Left lung (tissue), 10 donors: ENCODE results near the gene NDUFB7. TPM values are rescaled to one million over a fixed set of nuclear protein-coding genes. Genes with fewer than 3 reads are reported as not detected.

ENCODE experiments used
- ATAC-seq: fragments of 200-7000 bp; cut with Tn5 transposase; one replicate; pipeline ENCODE4 v1.9.1; 2020; ENCODE audit warnings: moderate library complexity
- DNase-seq, 4 donors: peaks; one replicate each; pipeline ENCODE4 v3.0.0-alpha.2; 2013 to 2020
- H3K27ac ChIP-seq, 2 donors: fragments of 200-600 bp; sonication (generic) in 1 of 2; one replicate each; pipeline versions ENCODE4 v1.5.0 to v1.8.0; 2020 to 2021
- H3K27me3 ChIP-seq, 2 donors: fragments of 200-600 bp; sonication (generic) in 1 of 2; one replicate each; pipeline versions ENCODE4 v1.5.0 to v1.8.0; 2020 to 2021
- H3K36me3 ChIP-seq, 2 donors: fragments of 200-600 bp; sonication (generic) in 1 of 2; one replicate each; pipeline versions ENCODE4 v1.5.0 to v1.8.0; 2020 to 2021
- H3K4me1 ChIP-seq, 2 donors: fragments of 200-600 bp; one replicate each; pipeline ENCODE4 v1.8.0; 2021
- H3K4me3 ChIP-seq, 2 donors: fragments of 200-600 bp; sonication (generic) in 1 of 2; one replicate each; pipeline versions ENCODE4 v1.5.0 to v1.8.0; 2020 to 2021; ENCODE audit warnings: mild to moderate bottlenecking in 1 of 2
- H3K9me3 ChIP-seq, 2 donors: fragments of 200-600 bp; sonication (generic) in 1 of 2; one replicate each; pipeline versions ENCODE4 v1.5.0 to v1.8.0; 2020 to 2021
- CTCF ChIP-seq, 2 donors: fragments of 200-600 bp; sonication (generic) in 1 of 2; IDR thresholded peaks; one replicate each; pipeline versions ENCODE4 v1.5.0 to v1.8.0; 2021; ENCODE audit warnings: antibody characterized with exemption in 2 of 2
- intact Hi-C, 2 donors: fragments of 100-400 bp; cut with DNase I; formaldehyde crosslinking; loops; one replicate each; pipeline versions ENCODE4 v1.11.2 to v1.14.2; 2022
- microRNA-seq, 2 donors: library from miRNA; unstranded; fragments of <30 nt; microRNA quantifications; one replicate each; pipeline ENCODE4, GENCODE V29; 2019
- polyA plus RNA-seq, 6 donors: library from polyadenylated mRNA; unstranded; fragments of 120-200 nt; gene quantifications; one replicate each; pipeline ENCODE4 v1.2.1, GENCODE V29; 2013; ENCODE audit not compliant: insufficient read length in 6 of 6
- total RNA-seq, 2 donors: library from RNA; stranded (reverse); fragmentation: NEBNext Ultra II Directional; extraction: Animal tissue kit (Norgen Biotek cat#: 25700); gene quantifications; one replicate each; pipeline ENCODE4 v1.2.1, GENCODE V29; 2021
- donor health status: DM: no; HTN: yes; CAD: no.
- donor health status: DM: no; HTN: no; CAD: no.

The NDUFB7 gene
- total and polyA plus RNA-seq, 8 donors: 60.1 to 125 (median 87.5) TPM

- H3K36me3 ChIP-seq: peaks cover 5 to 36% of the 10 kb centered on the region in 2 donors
- H3K27me3 ChIP-seq: no peaks in the 10 kb centered on the region
- peak overlapping the region; percentile 83 to 97 for H3K4me3 ChIP-seq
- no peak for TF ChIP-seq CTCF (IDR thresholded peaks at IDR 0.05)
- no peaks in the 10 kb centered on the region for H3K9me3 ChIP-seq
- peak overlapping the region; percentile 99 to 100 for H3K27ac ChIP-seq
- peaks cover 11 to 59% of the 10 kb centered on the region in 2 donors for H3K4me1 ChIP-seq
- ATAC-seq (no peak), DNase-seq (no peak)
- intact Hi-C loops: no loop called here
These were observed 55.0 kb downstream of the NDUFB7 start for GRCh38 chr19:14516746-14517438.

Small RNA genes lying within 50 kb of the gene (microRNA-seq; reads per million reads assigned to microRNA genes)
- 0.50 to 0.55 reads per million in 2 donors for gene MIR639

Other genes starting within 250 kb of the NDUFB7 start
- 100 to 1,000 TPM; 173 to 237 TPM for gene ADGRE5, start 190.6 kb downstream of the NDUFB7 start, total RNA-seq
- 10 to 100 TPM; 20.8 to 36.8 (median 27.3) TPM for gene ADGRE5, start 190.6 kb downstream of the NDUFB7 start, polyA plus RNA-seq
- gene DDX39A, start 152.7 kb downstream of the NDUFB7 start, total RNA-seq: 10 to 100 TPM; 42.5 to 90.1 TPM
- gene DDX39A, start 152.7 kb downstream of the NDUFB7 start, polyA plus RNA-seq: 10 to 100 TPM; 45.7 to 57.5 (median 49.9) TPM
- gene PKN1, start 138.8 kb downstream of the NDUFB7 start, total RNA-seq: 100 to 1,000 TPM; 125 to 190 TPM
- 100 to 1,000 TPM in 2 of 6 donors, 10 to 100 TPM in 4; 91.9 to 106 (median 96.2) TPM for gene PKN1, start 138.8 kb downstream of the NDUFB7 start, polyA plus RNA-seq
- gene PTGER1, start 96.7 kb downstream of the NDUFB7 start, total RNA-seq: 1 to 10 TPM in 1 of 2 donors, under 1 TPM in 1; 0.76 to 3.6 TPM
- 10 to 100 TPM in 1 of 6 donors, 1 to 10 TPM in 5; 3.2 to 12.9 (median 8.0) TPM for gene PTGER1, start 96.7 kb downstream of the NDUFB7 start, polyA plus RNA-seq
- 100 to 1,000 TPM; 120 to 154 TPM for gene GIPC1, start 75.9 kb downstream of the NDUFB7 start, total RNA-seq
- gene GIPC1, start 75.9 kb downstream of the NDUFB7 start, polyA plus RNA-seq: 10 to 100 TPM; 43.7 to 70.9 (median 61.7) TPM
- 100 to 1,000 TPM; 107 to 110 TPM for gene DNAJB1, start 53.7 kb downstream of the NDUFB7 start, total RNA-seq
- 100 to 1,000 TPM in 1 of 6 donors, 10 to 100 TPM in 5; 70.8 to 102 (median 84.0) TPM for gene DNAJB1, start 53.7 kb downstream of the NDUFB7 start, polyA plus RNA-seq
- gene TECR, start 42.5 kb downstream of the NDUFB7 start, total RNA-seq: 100 to 1,000 TPM; 119 to 122 TPM
- gene TECR, start 42.5 kb downstream of the NDUFB7 start, polyA plus RNA-seq: 10 to 100 TPM; 77.8 to 93.3 (median 85.6) TPM
- gene CLEC17A, start 11.0 kb upstream of the NDUFB7 start, total RNA-seq: under 1 TPM in 1 of 2 donors, not detected in 1; 0.16 TPM
- gene CLEC17A, start 11.0 kb upstream of the NDUFB7 start, polyA plus RNA-seq: under 1 TPM in 5 of 6 donors, not detected in 1; 0.10 to 0.33 (median 0.12) TPM
- under 1 TPM; 0.50 to 0.84 TPM for gene ADGRE3, start 102.8 kb upstream of the NDUFB7 start, total RNA-seq
- under 1 TPM in 4 of 6 donors, not detected in 2; 0.13 to 0.24 (median 0.15) TPM for gene ADGRE3, start 102.8 kb upstream of the NDUFB7 start, polyA plus RNA-seq
- 10 to 100 TPM; 11.7 to 16.4 TPM for gene ZNF333, start 118.0 kb upstream of the NDUFB7 start, total RNA-seq
- gene ZNF333, start 118.0 kb upstream of the NDUFB7 start, polyA plus RNA-seq: 10 to 100 TPM; 29.6 to 38.7 (median 36.7) TPM
- 10 to 100 TPM in 1 of 2 donors, 1 to 10 TPM in 1; 4.7 to 32.0 TPM for gene ADGRE2, start 206.5 kb upstream of the NDUFB7 start, total RNA-seq
- under 1 TPM; 0.35 to 0.89 (median 0.56) TPM for gene ADGRE2, start 206.5 kb upstream of the NDUFB7 start, polyA plus RNA-seq